HCT116 (cell line): ENCODE measurements around the gene PCTP. TPM values are rescaled to one million over a fixed set of nuclear protein-coding genes. Genes with fewer than 3 reads are reported as not detected.

ENCODE experiments used
- ATAC-seq: fragments of 200-7000 bp; cut with Tn5 transposase; 2 replicates; pipeline ENCODE4 v1.9.1; 2020; ENCODE audit warnings: mild to moderate bottlenecking, moderate library complexity
- BruUV-seq: library from RNA; stranded (reverse); fragments of 400-500 nt; replicated peaks from 2 replicates; lab custom pipeline; 2021; lab: Mats Ljungman, UMichigan
- CTCF ChIA-PET: fragments of 300-600 bp; sonication (Branson Sonifier 250); formaldehyde crosslinking; loops from one replicate; lab custom pipeline; 2021; ENCODE audit warnings: antibody characterized with exemption; lab: Charles Lee
- POLR2A ChIA-PET: fragments of 300-600, 350-600 bp; sonication (Branson Sonifier 250); formaldehyde crosslinking; loops from one replicate; lab custom pipeline; 2021; ENCODE audit warnings: antibody characterized with exemption; lab: Charles Lee
- RAD21 ChIA-PET, 2 experiments: fragments of 300-600 bp; sonication (Branson Sonifier 250); formaldehyde crosslinking; loops; one replicate each; lab custom pipeline; 2023; ENCODE audit warnings: low total read pairs in 2 of 2; ENCODE audit not compliant: uncharacterized antibody in 2 of 2, unreplicated experiment in 2 of 2, low non-redundant PET in 1 of 2; lab: Charles Lee
- DNase-seq: peaks from one replicate; pipeline ENCODE4 v3.0.0-alpha.2; 2010; ENCODE audit warnings: low read depth, low spot score
- H2AFZ ChIP-seq: fragments of 200-600 bp; shearing (Covaris generic), sonication (generic); 2 replicates; pipeline ENCODE4 v1.6.1; 2017; ENCODE audit warnings: low read depth, mixed run types, mixed read lengths, antibody characterized with exemption, low read length; ENCODE audit not compliant: poor library complexity, severe bottlenecking
- H3K27ac ChIP-seq: 2 replicates; pipeline ENCODE4 v1.5.1; 2012; ENCODE audit warnings: low read depth, low read length
- H3K27me3 ChIP-seq: fragments of 200-600 bp; sonication (generic); 2 replicates; pipeline ENCODE4 v1.6.1; 2016; ENCODE audit warnings: mixed run types, low read length, mixed read lengths; ENCODE audit not compliant: insufficient read depth
- H3K36me3 ChIP-seq, 2 experiments: fragments of 200-500 bp in 1 of 2; fragments of 200-600 bp in 1 of 2; sonication (Bioruptor generic) in 1 of 2; sonication (generic) in 1 of 2; 2 replicates each; pipeline versions ENCODE4 v1.5.1 to v1.6.1; 2014 to 2016; ENCODE audit warnings: low read length in 2 of 2, inconsistent platforms in 1 of 2, mixed read lengths in 1 of 2, mixed run types in 1 of 2; ENCODE audit not compliant: insufficient read depth in 2 of 2, control insufficient read depth in 1 of 2
- H3K4me1 ChIP-seq, 2 experiments: fragments of 200-600 bp in 1 of 2; sonication (generic) in 1 of 2; 2 replicates each; pipeline versions ENCODE4 v1.5.1 to v1.6.1; 2012 to 2017; ENCODE audit warnings: low read length in 2 of 2, inconsistent platforms in 1 of 2, mild to moderate bottlenecking in 1 of 2, mixed read lengths in 1 of 2, mixed run types in 1 of 2, moderate library complexity in 1 of 2; ENCODE audit not compliant: insufficient read depth in 2 of 2, control insufficient read depth in 1 of 2
- H3K4me2 ChIP-seq: fragments of 200-600 bp; sonication (generic); 2 replicates; pipeline ENCODE4 v1.6.1; 2017; ENCODE audit warnings: mixed run types, low read length, mixed read lengths
- H3K4me3 ChIP-seq, 2 experiments: fragments of 200-600 bp in 1 of 2; sonication (generic) in 1 of 2; replicated peaks in 1 of 2; 2 replicates each; pipeline ENCODE4 v1.5.1; 2011 to 2016; ENCODE audit warnings: low read length in 2 of 2, control low read depth in 1 of 2, low read depth in 1 of 2, mild to moderate bottlenecking in 1 of 2, mixed read lengths in 1 of 2, mixed run types in 1 of 2
- H3K79me2 ChIP-seq: fragments of 200-600 bp; sonication (generic); 2 replicates; pipeline ENCODE4 v1.6.1; 2017; ENCODE audit warnings: mild to moderate bottlenecking, mixed run types, low read length, moderate library complexity, mixed read lengths; ENCODE audit not compliant: insufficient read depth
- H3K9ac ChIP-seq: fragments of 200-600 bp; sonication (generic); 2 replicates; pipeline ENCODE4 v1.6.1; 2016; ENCODE audit warnings: low read length, mixed read lengths
- H3K9me2 ChIP-seq: fragments of 200-600 bp; sonication (generic), shearing (Covaris generic); 2 replicates; pipeline ENCODE4 v1.6.1; 2017; ENCODE audit warnings: mixed run types, mild to moderate bottlenecking, moderate library complexity; ENCODE audit not compliant: insufficient read depth
- H3K9me3 ChIP-seq, 2 experiments: fragments of 200-500 bp in 1 of 2; fragments of 200-600 bp in 1 of 2; sonication (Bioruptor generic) in 1 of 2; sonication (generic) in 1 of 2; 2 replicates each; pipeline ENCODE4 v1.6.1; 2014 to 2017; ENCODE audit warnings: low read length in 2 of 2, mixed read lengths in 2 of 2, inconsistent platforms in 1 of 2, low read depth in 1 of 2, mild to moderate bottlenecking in 1 of 2, mixed run types in 1 of 2, moderate library complexity in 1 of 2; ENCODE audit not compliant: control insufficient read depth in 1 of 2, insufficient read depth in 1 of 2
- H4K20me1 ChIP-seq: fragments of 200-600 bp; sonication (generic), shearing (Covaris generic); 2 replicates; pipeline ENCODE4 v1.6.1; 2017; ENCODE audit warnings: mixed run types, mild to moderate bottlenecking, moderate library complexity; ENCODE audit not compliant: insufficient read depth
- CBX3 ChIP-seq: IDR thresholded peaks from 2 replicates; pipeline ENCODE4 v1.6.1; 2012; ENCODE audit warnings: low read depth
- EGR1 ChIP-seq: IDR thresholded peaks from 2 replicates; pipeline ENCODE4 v1.6.1; 2012; ENCODE audit warnings: low read depth
- ELF1 ChIP-seq: IDR thresholded peaks from 2 replicates; pipeline ENCODE4 v1.6.1; 2012; ENCODE audit warnings: low read depth, borderline replicate concordance
- EZH2phosphoT487 ChIP-seq: fragments of 200-600 bp; IDR thresholded peaks from 2 replicates; pipeline ENCODE4 v1.6.1; 2018; ENCODE audit warnings: antibody characterized with exemption, borderline replicate concordance
- POLR2A ChIP-seq: IDR thresholded peaks from 2 replicates; pipeline ENCODE4 v1.7.0; 2011; ENCODE audit warnings: borderline replicate concordance; ENCODE audit not compliant: insufficient read depth, insufficient read length; ENCODE audit errors: extremely low read depth
- POLR2AphosphoS5 ChIP-seq: IDR thresholded peaks from 2 replicates; pipeline ENCODE4 v1.6.1; 2011; ENCODE audit warnings: mild to moderate bottlenecking, low read depth, low read length, moderate library complexity
- SIN3A ChIP-seq: IDR thresholded peaks from 2 replicates; pipeline ENCODE4 v1.6.1; 2012; ENCODE audit warnings: low read depth
- SRF ChIP-seq: IDR thresholded peaks from 2 replicates; pipeline ENCODE4 v1.6.1; 2012; ENCODE audit warnings: low read depth
- TCF7L2 ChIP-seq: IDR thresholded peaks from 2 replicates; pipeline ENCODE4 v1.7.0; 2011; ENCODE audit warnings: borderline replicate concordance, inconsistent platforms; ENCODE audit not compliant: insufficient read depth, insufficient read length; ENCODE audit errors: extremely low read depth
- YY1 ChIP-seq: IDR thresholded peaks from 2 replicates; pipeline ENCODE4 v1.6.1; 2011; ENCODE audit warnings: low read length, low read depth, moderate library complexity, mild to moderate bottlenecking; ENCODE audit not compliant: insufficient replicate concordance; ENCODE audit errors: extremely low read depth
- ZFX ChIP-seq: fragments of 450-650 bp; IDR thresholded peaks from 2 replicates; pipeline ENCODE4 v1.6.1; 2017
- intact Hi-C: fragments of 100-400 bp; cut with micrococcal nuclease; formaldehyde crosslinking; loops from 2 replicates; pipeline ENCODE4 v1.10.0; 2022
- total RNA-seq: library from RNA; stranded (reverse); gene quantifications from one replicate; pipeline ENCODE4 v1.2.1, GENCODE V29; 2021; ENCODE audit not compliant: unreplicated experiment
- TF ChIP-seq, protein P1 (sequence below): IDR thresholded peaks from 2 replicates; pipeline ENCODE4 v1.6.1; 2012
- TF ChIP-seq, protein P2 (sequence below): IDR thresholded peaks from 2 replicates; pipeline ENCODE4 v1.6.1; 2011; ENCODE audit warnings: mild to moderate bottlenecking, low read length, moderate library complexity; ENCODE audit not compliant: insufficient replicate concordance; ENCODE audit errors: extremely low read depth
- TF ChIP-seq, protein P3 (sequence below): IDR thresholded peaks from 2 replicates; pipeline ENCODE4 v1.6.1; 2012

PCTP gene
- total RNA-seq, 1 experiment from 2014 or later = 16.3 TPM

GRCh38 chr17:55705847-55706246 lies 45.0 kb upstream of the PCTP start:
- no peak overlapping the region for H3K4me2 ChIP-seq

More at GRCh38 chr17:55705847-55706246, 45.0 kb upstream of the PCTP start:
- DNase-seq = no peak
- Histone ChIP-seq H2AFZ (no peak overlapping the region), H3K4me3 (no peak overlapping the region), H3K9me3 (no peaks in the 10 kb centered on the region), H3K36me3 (no peaks in the 10 kb centered on the region), H4K20me1 (no peaks in the 10 kb centered on the region), H3K79me2 (no peaks in the 10 kb centered on the region), H3K9me2 (no peaks in the 10 kb centered on the region), H3K27me3 (peaks cover 71% of the 10 kb centered on the region), H3K9ac (no peak overlapping the region), H3K4me1 (peaks cover 2 to 4% of the 10 kb centered on the region in 2 experiments; a peak in 1 of 4 replicates), H3K27ac (no peak overlapping the region)
- TF ChIP-seq POLR2AphosphoS5 = no peak
- TF ChIP-seq YY1 = no peak
- TF ChIP-seq, protein P1, sequence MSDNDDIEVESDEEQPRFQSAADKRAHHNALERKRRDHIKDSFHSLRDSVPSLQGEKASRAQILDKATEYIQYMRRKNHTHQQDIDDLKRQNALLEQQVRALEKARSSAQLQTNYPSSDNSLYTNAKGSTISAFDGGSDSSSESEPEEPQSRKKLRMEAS = no peak
- TF ChIP-seq TCF7L2 = no peak
- TF ChIP-seq POLR2A = no peak
- no peak for TF ChIP-seq ELF1
- no peak for TF ChIP-seq EZH2phosphoT487
- no peak for TF ChIP-seq SIN3A
- TF ChIP-seq, protein P2, sequence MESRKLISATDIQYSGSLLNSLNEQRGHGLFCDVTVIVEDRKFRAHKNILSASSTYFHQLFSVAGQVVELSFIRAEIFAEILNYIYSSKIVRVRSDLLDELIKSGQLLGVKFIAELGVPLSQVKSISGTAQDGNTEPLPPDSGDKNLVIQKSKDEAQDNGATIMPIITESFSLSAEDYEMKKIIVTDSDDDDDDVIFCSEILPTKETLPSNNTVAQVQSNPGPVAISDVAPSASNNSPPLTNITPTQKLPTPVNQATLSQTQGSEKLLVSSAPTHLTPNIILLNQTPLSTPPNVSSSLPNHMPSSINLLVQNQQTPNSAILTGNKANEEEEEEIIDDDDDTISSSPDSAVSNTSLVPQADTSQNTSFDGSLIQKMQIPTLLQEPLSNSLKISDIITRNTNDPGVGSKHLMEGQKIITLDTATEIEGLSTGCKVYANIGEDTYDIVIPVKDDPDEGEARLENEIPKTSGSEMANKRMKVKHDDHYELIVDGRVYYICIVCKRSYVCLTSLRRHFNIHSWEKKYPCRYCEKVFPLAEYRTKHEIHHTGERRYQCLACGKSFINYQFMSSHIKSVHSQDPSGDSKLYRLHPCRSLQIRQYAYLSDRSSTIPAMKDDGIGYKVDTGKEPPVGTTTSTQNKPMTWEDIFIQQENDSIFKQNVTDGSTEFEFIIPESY = no peak
- no peak for TF ChIP-seq EGR1
- no peak for TF ChIP-seq SRF
- no peak for TF ChIP-seq CBX3
- TF ChIP-seq ZFX = no peak
- TF ChIP-seq, protein P3, sequence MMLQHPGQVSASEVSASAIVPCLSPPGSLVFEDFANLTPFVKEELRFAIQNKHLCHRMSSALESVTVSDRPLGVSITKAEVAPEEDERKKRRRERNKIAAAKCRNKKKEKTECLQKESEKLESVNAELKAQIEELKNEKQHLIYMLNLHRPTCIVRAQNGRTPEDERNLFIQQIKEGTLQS = no peak
- BruUV-seq = no TSS peak
- ChIA-PET POLR2A (no interaction called here), CTCF (no interaction called here), RAD21 (no interaction called here)
- no peak; the same call in 1 of the 2 replicates for ATAC-seq
- intact Hi-C loops = no loop called here
